Skin epidermis (tissue), 12 donors: ENCODE data around the gene EID2.

Experiments used
- H3K27ac ChIP-seq, 21 experiments: fragments of 200-600 bp; sonication (generic) in 11 of 21; one replicate each; pipeline ENCODE4 v1.5.0; 2020; ENCODE audit warnings: mild to moderate bottlenecking in 3 of 21, inconsistent platforms in 2 of 21, moderate library complexity in 2 of 21
- H3K4me3 ChIP-seq, 7 experiments: fragments of 200-600 bp; sonication (generic) in 2 of 7; one replicate each; pipeline ENCODE4 v1.5.0; 2020; ENCODE audit warnings: inconsistent platforms in 2 of 7, mild to moderate bottlenecking in 2 of 7, moderate library complexity in 1 of 7

The EID2 gene

GRCh38 chr19:39542206-39542605 is 2.2 kb upstream of the EID2 start:
- Histone ChIP-seq H3K4me3 (no peak overlapping the region), H3K27ac (no peak overlapping the region)

GRCh38 chr19:39540333-39540673 is 342 bp upstream of the EID2 start:
- Histone ChIP-seq H3K27ac (peak overlapping the region in 7 of 21 experiments; percentile 80 to 97 (median 89)), H3K4me3 (peak overlapping the region in 6 of 7 experiments; percentile 48 to 86 (median 76))

DNA sequence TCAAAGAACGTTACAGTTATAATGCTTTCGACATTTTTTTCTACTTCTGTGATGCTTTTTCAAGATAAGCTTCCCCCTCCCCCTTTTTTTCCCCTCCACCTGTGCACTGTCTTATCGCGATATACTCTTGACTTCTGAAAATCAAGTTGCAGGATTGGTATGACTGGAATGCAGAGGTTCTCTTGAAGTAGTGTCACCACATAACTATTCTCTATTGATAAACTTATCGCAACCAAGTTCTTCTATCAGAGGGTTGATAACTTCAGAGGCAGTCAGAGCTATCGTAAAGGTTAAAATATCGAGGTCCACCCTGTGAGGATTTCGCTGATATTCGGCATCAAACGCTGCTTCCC is 820 bp downstream of the EID2 start:
- peak overlapping the region; percentile 67 to 97 (median 90) for H3K27ac ChIP-seq
- peak overlapping the region; percentile 48 to 86 (median 75) for H3K4me3 ChIP-seq

GRCh38 chr19:39533791-39534190 is 6.2 kb downstream of the EID2 start:
- Histone ChIP-seq H3K4me3 (no peak overlapping the region), H3K27ac (no peak overlapping the region)

GRCh38 chr19:39533003-39533512 is 6.9 kb downstream of the EID2 start:
- Histone ChIP-seq H3K4me3 (peak overlapping the region in 5 of 7 experiments; percentile 46 to 93 (median 80)), H3K27ac (peak overlapping the region in 1 of 21 experiments; percentile 68)

DNA sequence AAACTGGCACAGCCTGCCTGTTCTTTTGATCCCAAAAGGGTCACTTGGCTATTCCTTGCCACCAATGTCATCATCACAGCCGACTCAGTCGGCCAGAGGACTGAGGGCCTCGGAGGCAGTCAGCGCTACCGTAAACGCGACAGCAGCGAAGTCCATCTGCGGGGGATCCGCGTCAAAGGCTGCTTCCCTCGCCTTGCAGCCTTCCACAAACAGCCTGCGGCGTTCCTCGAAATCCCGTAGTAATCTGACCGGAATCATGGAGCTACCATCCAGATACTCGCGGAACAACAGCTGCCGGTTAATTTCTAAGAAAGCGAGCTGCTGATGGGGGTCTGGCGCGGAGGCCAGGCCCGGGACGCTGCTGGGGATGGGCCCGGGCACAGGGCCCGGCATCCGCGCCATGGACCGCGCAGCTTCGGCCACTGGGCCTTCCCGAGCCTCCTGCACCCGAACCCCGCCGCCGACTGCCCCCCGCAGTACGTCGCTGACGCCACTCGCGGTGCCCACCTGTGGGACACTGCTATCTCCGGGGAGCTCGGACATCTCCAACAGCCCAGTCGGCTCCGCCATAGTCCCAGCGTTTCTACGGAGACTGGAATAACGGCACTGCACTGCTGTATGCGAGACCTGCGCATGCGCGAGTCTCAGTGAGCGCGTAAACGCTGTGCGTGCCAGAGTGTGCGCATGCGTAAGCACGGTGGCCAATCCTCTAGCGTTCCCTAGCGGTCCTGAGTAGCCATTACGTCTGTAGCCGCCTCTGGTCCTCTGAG is 7.5 kb downstream of the EID2 start, which contains the start of gene EID2B:
TSS of gene EID2B (minus strand) at position 620 of the 770 bp plus-strand sequence. CDS start at position 570, 50 bp downstream.
- Histone ChIP-seq H3K4me3 (peak within 1 kb of the TSS; percentile 46 to 93 (median 80)), H3K27ac (peak within 1 kb of the TSS in 19 of 21 experiments; percentile 37 to 88 (median 78))

- H3K4me3 ChIP-seq: peak overlapping the region; percentile 46 to 93 (median 80)
- H3K27ac ChIP-seq: peak overlapping the region in 19 of 21 experiments; percentile 37 to 88 (median 78)
Observed at GRCh38 chr19:39531834-39532232, 8.1 kb downstream of the EID2 start.

DNA sequence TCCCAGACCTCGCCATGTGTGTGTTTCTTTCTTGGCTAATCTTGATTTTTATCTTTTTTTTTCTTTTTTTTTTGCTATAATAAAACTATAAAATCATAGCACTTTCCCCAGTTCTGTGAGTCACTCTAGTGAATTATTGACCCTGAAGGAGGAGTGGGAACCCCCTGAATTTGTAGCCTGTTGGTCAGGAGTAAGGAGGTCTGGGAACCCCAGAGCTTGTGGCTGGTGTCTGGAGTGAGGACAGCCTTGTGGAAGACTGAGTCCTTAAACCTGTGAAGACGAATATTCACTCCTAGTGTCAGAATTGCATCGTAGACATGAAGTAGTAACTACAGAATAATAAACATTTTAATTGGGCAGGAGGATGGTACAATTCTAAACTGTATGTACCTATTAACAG is 14.8 kb downstream of the EID2 start:
- H3K4me3 ChIP-seq: no peak overlapping the region
- H3K27ac ChIP-seq: no peak overlapping the region

DNA sequence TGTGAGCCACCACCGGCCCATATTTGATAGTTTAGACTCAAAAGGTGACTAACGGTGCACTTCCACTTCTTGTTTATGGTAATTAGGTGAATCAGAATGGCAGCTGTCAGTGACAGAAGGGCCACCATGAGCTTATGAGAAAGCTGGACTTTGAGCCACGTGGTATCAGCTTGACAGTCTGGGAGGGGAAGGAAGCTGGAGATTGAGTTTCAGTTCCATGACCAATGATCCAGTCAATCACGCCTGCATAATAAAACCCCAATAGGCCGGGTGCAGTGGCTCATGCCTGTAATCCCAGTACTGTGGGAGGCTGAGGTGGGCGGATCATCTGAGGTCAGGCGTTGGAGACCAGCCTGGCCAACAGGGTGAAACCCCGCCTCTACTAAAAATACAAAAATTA is 15.5 kb downstream of the EID2 start:
- Histone ChIP-seq H3K4me3 (no peak overlapping the region), H3K27ac (no peak overlapping the region)

DNA sequence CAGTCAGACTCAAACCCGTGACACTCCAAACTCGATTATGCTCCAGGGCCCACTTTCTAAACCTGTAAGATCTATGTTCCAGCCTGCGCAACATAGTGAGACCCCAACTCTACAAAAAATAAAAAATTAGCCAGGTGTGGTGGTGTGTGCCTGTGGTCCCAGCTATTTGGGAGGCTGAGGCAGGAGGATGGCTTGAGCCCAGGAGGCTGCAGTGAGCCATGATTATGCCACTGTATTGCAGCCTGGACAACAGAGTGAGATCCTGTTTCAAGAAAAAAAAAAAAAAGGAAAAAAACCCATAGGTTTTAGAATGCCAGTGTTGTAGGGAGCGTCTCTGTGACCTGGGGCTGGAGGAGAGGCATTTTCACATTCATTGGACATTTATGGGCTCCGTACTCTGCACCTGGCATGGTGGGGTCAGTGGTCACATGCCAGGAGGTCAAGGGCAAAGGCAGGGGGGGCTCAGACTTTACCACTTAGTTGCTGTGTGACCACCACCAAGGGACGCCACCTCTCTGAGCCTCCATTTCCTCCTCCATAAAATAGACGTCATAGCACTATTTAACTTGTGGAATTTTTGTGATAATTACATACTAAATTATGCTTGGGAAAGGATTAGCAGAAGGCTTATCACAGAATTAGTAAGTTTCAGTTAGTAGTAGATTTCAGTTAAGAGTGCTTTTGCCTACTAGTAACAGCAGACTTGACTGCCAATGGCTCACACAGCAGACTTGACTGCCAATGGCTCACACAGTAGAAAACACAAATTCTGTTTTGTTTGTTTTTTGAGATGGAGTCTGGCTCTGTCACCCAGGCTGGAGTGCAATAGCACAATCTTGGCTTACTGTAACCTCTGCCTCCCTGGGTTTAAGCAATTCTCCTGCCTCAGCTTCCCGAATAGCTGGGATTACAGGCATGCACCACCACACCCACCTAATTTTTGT is 19.1 kb downstream of the EID2 start:
- Histone ChIP-seq H3K27ac (no peak overlapping the region), H3K4me3 (no peak overlapping the region)

DNA sequence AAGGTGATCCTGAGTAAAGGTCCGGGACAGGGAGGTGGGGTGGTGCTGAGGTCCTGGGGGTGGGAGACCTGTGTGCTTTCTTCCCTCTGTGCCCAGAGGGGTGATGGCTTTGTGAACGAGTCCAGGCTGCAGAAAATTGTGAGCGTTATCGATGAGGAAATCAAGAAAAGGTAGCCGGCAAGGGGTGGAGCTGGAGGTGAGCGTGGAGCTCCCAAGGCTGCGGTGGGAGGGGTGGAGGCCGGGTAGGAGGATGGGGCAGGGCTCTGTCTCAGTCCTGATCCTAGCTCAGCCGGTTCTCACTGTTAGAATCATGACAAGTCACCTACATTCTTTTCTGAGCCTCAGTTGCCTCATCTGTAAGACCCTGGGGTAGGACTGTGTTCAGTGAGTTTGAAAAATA is 21.0 kb downstream of the EID2 start:
- Histone ChIP-seq H3K27ac (no peak overlapping the region), H3K4me3 (no peak overlapping the region)

GRCh38 chr19:39518458-39518857 is 21.5 kb downstream of the EID2 start:
- H3K27ac ChIP-seq: no peak overlapping the region
- no peak overlapping the region for H3K4me3 ChIP-seq

DNA sequence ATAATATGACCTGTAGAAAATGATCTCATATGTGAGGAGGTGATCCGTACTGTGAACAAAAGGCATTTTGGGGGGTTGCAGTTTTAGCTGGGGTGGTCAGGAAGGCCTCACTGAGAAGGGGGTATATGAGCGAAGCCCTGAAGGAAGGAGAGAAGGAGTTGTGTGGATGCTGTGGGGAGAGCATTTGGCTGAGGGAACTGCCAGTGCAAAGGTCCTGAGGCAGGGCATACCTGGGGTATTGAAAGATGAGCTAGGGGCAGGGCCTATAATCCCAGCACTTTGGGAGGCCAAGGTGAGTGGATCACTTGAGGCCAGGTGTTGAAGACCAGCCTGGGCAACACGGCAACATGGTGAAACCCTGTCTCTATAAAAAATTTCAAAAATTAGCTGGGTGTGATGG is 22.5 kb downstream of the EID2 start:
- H3K4me3 ChIP-seq: no peak overlapping the region
- H3K27ac ChIP-seq: no peak overlapping the region

DNA sequence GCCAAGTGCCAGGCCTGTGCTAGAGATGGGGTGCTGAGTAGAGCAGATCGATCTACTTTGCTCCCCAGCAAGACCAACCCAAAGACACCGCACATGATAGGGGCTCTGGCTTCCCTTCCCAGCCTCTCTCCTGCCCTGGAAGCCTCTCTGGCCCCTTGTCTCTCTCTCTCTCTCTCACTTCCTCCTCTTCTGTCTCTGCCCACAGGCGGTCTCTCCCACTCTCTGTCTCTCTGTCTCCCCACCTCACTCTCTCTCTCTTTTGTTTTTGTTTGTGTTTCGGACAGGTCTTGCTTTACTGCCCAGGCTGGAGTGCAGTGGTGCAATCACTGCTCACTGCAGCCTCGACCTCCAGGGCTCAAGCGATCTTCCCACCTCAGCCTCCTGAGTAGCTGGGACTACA is 23.7 kb downstream of the EID2 start:
- no peak overlapping the region for H3K27ac ChIP-seq
- peak overlapping the region in 1 of 7 experiments; percentile 25 for H3K4me3 ChIP-seq

- Histone ChIP-seq H3K27ac (no peak overlapping the region), H3K4me3 (peak overlapping the region in 5 of 7 experiments; percentile 0 to 25 (median 6))
Observed at GRCh38 chr19:39515551-39516191, 24.3 kb downstream of the EID2 start.

GRCh38 chr19:39514840-39515550 is 25.0 kb downstream of the EID2 start, which contains the start of gene SELENOV:
Gene SELENOV (plus strand): TSS chr19:39515139. CDS start chr19:39515213, 74 bp downstream.
- H3K4me3 ChIP-seq: peak within 1 kb of the TSS in 5 of 7 experiments; percentile 0 to 25 (median 6)
- H3K27ac ChIP-seq: no peak within 1 kb of the TSS

GRCh38 chr19:39512988-39513387 is 27.0 kb downstream of the EID2 start:
- Histone ChIP-seq H3K4me3 (no peak overlapping the region), H3K27ac (no peak overlapping the region)

DNA sequence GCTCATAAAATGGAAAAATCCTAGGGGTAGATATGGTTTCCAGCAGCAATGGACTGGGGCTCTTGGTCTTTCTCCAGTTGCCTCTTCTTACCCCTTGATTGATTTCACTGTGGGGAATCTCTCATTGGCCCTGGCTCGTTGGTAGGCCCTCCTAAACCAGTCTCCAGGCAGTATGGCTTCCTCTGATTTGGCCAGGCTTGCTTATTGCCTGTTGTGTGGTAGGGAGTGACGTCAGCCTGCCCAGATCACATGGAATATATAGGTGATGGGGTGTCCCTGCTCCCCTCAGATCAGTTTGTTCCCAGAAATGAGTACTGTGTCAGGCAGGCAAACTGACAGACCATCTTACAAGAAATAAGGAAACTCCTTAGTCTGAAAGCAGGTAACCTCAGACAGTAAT is 30.7 kb downstream of the EID2 start:
- H3K27ac ChIP-seq: no peak overlapping the region
- no peak overlapping the region for H3K4me3 ChIP-seq

GRCh38 chr19:39508629-39509028 is 31.3 kb downstream of the EID2 start:
- H3K4me3 ChIP-seq: no peak overlapping the region
- H3K27ac ChIP-seq: no peak overlapping the region
